ENCODE results near the gene PLP1.

Gene PLP1

DNA sequence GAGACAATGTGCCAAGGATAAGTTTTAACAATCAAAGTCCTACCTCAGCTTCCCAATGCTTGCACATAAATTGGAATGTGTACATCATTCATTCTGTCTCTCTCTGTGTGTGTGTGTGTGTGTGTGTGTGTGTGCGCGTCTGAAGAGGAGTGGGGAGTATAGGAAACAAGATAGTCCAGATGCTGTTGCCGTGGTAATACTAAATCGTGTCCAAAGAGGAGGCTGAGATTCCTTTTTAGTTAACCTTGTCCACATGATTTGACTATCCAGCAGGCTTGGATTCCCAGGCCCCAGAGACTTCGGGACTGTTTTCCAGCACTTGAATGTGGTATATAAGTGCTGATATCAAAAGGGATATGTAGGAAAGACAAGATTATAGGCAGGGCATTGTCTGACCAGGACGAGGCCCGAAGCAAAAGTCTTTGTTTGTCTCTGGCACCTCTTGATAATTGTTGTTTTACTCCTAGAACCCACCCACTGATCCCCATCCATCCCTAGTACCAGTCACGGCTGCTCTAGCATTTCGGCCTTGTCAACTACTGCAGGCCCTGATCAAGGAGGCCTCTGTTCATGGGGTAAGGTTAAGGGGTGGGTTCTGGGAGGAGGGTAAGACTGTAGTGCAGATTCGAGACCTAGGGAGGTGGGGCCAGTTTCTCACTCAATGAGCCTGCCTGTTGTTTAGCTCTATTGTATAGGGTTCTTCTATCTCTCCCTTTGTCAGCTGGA lies 3.9 kb downstream of the PLP1 start:
- TF ChIP-seq, protein P1, sequence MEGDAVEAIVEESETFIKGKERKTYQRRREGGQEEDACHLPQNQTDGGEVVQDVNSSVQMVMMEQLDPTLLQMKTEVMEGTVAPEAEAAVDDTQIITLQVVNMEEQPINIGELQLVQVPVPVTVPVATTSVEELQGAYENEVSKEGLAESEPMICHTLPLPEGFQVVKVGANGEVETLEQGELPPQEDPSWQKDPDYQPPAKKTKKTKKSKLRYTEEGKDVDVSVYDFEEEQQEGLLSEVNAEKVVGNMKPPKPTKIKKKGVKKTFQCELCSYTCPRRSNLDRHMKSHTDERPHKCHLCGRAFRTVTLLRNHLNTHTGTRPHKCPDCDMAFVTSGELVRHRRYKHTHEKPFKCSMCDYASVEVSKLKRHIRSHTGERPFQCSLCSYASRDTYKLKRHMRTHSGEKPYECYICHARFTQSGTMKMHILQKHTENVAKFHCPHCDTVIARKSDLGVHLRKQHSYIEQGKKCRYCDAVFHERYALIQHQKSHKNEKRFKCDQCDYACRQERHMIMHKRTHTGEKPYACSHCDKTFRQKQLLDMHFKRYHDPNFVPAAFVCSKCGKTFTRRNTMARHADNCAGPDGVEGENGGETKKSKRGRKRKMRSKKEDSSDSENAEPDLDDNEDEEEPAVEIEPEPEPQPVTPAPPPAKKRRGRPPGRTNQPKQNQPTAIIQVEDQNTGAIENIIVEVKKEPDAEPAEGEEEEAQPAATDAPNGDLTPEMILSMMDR (IDR thresholded peaks at IDR 0.05; ENCODE audit: borderline replicate concordance, insufficient read depth, low read depth, low read length) = no peak
- no peak overlapping the region for H3K4me3 ChIP-seq (ENCODE audit: low read depth, low read length)

DNA sequence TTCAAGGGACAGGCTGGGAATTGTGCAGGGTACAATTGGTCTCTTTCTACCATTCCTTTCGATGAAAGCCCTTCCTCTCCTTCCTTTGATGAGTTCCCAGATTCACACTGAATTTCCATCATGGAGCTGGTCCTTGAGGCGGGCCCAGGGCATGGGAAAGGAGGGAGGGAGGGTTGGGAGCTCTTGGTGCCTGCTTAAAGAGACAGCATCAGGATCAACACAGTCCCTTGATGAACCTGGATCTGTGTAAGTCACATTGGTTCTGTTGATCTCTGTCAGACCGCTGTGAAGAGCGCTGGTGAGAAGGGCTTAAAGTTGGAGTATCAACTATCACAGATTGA lies 4.4 kb downstream of the PLP1 start:
- TF ChIP-seq, protein P1 (IDR thresholded peaks at IDR 0.05; ENCODE audit: borderline replicate concordance, insufficient read depth, low read depth, low read length) = no peak
- no peak overlapping the region for H3K4me3 ChIP-seq (ENCODE audit: low read depth, low read length)

DNA sequence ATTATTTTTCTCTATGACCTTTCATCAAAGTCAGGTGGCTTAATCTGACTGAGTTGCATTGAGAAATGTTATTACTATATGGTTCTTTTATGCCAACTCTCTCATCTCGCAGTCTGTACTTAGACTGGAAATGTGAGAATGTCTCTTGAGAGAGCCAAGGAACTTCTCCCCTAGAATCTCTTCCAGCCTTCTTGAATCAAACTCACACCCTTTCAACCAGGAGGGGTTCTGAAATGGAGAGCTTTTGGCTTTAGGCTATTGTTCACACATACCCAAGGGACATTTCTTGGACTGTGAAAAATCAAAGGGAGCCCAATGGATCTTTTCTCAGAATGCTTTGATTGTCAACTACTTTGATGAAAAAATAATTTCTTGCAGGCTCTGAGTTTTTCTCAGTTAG lies 5.1 kb downstream of the PLP1 start:
- no peak overlapping the region for H3K4me3 ChIP-seq (ENCODE audit: low read depth, low read length)
- TF ChIP-seq, protein P1 (IDR thresholded peaks at IDR 0.05; ENCODE audit: borderline replicate concordance, insufficient read depth, low read depth, low read length) = no peak

DNA sequence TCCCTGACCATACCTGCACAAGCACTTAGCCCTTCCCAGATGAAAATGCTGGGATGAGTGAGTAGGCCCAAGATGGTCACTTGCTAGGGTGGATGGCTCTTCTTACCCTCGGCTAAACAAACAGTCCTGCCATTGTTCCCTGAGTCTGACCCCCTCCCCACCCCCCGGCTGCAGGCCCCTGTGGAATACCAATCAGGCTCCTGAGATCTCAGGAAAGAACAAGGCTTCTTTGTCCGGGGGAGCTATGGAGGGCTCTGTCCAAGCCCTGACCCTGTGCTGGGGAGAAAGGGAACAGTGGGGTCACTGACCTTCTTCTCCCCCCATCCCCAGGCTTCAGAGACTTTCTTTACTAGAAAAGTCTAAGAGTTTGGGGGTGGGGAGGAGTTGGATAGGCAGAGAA lies 6.0 kb downstream of the PLP1 start:
- TF ChIP-seq, protein P1 (IDR thresholded peaks at IDR 0.05; ENCODE audit: borderline replicate concordance, insufficient read depth, low read depth, low read length) = no peak
- no peak overlapping the region for H3K4me3 ChIP-seq (ENCODE audit: low read depth, low read length)

DNA sequence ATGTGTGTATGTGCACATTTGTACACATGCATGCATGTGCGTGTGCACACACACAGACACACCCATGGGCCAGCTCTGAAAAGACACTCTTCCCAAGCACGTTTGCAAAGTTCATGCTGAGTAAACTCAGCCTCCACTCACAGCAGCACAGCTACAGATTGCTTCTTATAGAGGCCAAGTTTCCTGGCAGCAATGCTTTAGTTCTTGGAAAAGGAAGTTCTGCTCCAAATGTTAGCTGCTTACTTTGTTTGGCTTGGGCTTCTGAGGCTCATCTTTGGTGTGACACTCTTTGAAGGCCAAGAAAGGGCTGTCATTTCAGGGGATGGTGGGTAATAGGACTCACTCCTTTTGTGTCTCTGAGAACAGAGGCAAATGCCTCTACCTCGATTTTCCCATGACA lies 6.6 kb downstream of the PLP1 start:
- TF ChIP-seq, protein P1 (IDR thresholded peaks at IDR 0.05; ENCODE audit: borderline replicate concordance, insufficient read depth, low read depth, low read length) = no peak
- H3K4me3 ChIP-seq (ENCODE audit: low read depth, low read length) = no peak overlapping the region

DNA sequence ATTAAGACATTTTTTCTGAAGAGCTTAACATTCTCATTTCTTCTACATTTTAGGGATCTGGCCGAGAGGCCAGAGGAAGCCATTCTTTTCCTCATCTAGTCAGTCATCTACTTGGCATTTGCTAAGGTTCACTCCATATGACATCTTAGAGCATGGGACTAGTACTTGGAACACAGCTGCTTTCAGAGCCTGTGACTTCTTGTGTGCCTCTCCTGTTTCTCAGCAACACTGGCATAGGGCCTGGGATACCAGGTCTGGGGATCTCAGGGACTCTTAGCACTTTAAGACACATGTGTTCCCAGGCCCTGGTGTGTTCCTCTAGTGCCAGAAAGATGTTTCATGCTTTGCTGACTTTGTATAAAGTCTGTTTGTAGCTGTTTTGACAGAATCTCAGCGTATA lies 7.3 kb downstream of the PLP1 start:
- TF ChIP-seq, protein P1 (IDR thresholded peaks at IDR 0.05; ENCODE audit: borderline replicate concordance, insufficient read depth, low read depth, low read length) = no peak
- H3K4me3 ChIP-seq (ENCODE audit: low read depth, low read length) = no peak overlapping the region

DNA sequence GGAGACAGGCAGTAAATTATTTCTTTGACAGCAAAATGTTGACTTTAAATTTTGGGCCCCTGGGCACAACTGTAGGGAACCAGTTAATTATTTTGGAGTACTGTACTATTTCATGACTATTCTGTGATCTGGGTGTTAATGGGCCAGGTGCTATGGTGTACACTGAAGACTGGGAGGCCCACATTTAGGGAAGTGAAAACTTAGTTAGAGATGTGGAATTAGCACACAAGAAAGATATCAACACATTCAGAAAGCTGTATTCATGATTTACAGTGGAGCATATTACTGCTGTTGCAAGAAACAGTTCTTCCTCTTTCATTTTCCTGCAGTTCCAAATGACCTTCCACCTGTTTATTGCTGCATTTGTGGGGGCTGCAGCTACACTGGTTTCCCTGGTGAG lies 12.4 kb downstream of the PLP1 start:
- no peak overlapping the region for H3K4me3 ChIP-seq (ENCODE audit: low read depth, low read length)
- TF ChIP-seq, protein P1 (IDR thresholded peaks at IDR 0.05; ENCODE audit: borderline replicate concordance, insufficient read depth, low read depth, low read length) = no peak

Measured in GM12875 (cell line).